VCaP (cell line): Measurements from ENCODE around the gene KPTN.

Experiments used
- H3K27ac ChIP-seq: fragments of 450-650 bp; 2 replicates; pipeline ENCODE4 v1.5.1; 2017
- TF ChIP-seq, protein P1 (sequence below): fragments of 450-650 bp; conservative IDR thresholded peaks from 2 replicates; pipeline ENCODE4 v1.5.1; 2017; ENCODE audit warnings: mild to moderate bottlenecking, moderate library complexity

Gene KPTN

DNA sequence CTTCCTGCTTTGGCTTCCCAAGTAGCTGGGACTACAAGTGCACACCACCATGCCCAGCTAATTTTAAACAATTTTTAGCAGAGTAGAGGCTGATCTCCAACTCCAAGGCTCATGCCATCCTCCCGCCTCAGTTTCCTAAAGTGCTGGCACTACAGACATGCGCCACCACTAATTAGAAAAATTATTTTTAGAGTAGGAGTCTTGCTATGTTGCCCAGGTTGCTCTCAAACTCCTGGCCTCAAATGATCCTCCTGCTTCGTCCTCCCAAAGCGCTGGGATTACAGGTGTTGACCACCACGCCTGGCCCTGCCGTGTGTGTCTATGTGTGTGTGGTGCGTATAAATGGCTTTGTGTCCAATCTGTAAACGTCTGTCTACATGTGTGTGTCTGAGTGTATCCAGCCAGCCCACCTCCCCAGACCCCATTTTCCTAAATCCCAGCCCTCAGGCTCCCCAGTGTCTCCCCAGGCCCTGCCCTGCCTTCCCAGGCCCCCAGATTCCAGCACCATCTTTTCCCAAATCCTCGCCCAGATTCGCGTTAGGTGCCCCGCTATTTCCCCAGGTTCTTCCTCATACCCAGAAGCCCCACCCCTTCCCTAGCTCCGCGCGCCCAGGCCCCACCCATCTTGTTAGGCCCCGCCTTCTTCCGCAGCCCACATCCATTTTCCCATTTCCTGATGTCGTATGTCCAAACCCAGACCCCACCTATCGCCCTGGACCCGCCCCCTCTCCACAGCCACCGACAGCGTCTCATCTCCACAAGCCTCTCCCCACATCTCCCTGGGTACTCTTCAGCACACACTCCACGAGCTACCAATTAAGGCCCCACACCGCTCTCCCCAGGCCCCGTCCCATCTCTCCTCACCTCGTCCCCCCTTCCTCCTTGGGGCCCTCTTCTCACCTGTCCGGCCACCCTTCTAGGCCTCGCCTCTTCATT, 37.2 kb downstream of the KPTN start:
- H3K27ac ChIP-seq, result peak overlapping the region; percentile 49
- TF ChIP-seq, protein P1, sequence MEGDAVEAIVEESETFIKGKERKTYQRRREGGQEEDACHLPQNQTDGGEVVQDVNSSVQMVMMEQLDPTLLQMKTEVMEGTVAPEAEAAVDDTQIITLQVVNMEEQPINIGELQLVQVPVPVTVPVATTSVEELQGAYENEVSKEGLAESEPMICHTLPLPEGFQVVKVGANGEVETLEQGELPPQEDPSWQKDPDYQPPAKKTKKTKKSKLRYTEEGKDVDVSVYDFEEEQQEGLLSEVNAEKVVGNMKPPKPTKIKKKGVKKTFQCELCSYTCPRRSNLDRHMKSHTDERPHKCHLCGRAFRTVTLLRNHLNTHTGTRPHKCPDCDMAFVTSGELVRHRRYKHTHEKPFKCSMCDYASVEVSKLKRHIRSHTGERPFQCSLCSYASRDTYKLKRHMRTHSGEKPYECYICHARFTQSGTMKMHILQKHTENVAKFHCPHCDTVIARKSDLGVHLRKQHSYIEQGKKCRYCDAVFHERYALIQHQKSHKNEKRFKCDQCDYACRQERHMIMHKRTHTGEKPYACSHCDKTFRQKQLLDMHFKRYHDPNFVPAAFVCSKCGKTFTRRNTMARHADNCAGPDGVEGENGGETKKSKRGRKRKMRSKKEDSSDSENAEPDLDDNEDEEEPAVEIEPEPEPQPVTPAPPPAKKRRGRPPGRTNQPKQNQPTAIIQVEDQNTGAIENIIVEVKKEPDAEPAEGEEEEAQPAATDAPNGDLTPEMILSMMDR, result no peak

GRCh38 chr19:47445937-47446402, 38.0 kb downstream of the KPTN start:
- TF ChIP-seq, protein P1, result no peak
- peak overlapping the region; percentile 49; the same call in 1 of the 2 replicates for H3K27ac ChIP-seq

GRCh38 chr19:47445527-47445926, 38.5 kb downstream of the KPTN start:
- TF ChIP-seq, protein P1, result no peak
- H3K27ac ChIP-seq, result peak overlapping the region; percentile 49; the same call in 1 of the 2 replicates

DNA sequence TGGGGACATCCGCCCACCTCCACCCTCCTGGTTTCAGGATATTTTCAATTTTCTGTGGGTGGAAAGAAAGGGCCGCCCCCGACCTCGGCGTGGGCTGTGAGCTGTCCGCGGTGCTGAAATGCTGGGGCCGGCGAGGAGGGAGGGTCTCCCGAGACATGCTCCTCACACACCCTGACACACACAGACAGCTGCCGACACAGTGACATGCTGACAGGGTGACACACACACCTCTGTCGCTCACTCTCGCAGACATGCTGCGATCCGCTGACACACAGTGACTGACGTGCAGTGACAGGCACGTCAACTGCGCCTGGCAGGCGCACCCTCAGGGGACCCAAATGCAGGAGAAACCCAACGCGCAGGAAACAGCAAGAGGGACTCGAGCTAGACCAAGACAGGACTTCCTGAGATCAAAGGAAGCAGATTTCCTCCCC, 39.6 kb downstream of the KPTN start:
- no peak overlapping the region for H3K27ac ChIP-seq
- TF ChIP-seq, protein P1, result no peak

DNA sequence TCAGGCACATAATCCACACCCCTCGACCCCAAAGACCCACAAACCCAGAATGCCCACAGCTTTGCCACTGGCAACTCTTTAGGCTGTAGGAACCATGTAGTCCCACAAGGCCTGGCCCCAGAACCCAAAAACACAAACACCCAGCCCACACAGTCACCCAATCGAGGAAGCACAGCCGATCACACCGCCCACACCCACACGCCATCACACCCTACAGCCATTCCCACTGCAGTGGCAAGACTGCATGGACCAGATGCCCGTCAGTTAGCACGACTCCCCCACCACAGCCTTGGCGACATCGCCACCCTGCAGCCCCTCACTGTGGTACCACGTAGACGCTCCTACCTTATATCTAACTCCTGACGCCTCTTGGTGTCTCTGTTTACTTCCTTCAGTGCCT, 40.7 kb downstream of the KPTN start:
- TF ChIP-seq, protein P1, result no peak
- H3K27ac ChIP-seq, result no peak overlapping the region

DNA sequence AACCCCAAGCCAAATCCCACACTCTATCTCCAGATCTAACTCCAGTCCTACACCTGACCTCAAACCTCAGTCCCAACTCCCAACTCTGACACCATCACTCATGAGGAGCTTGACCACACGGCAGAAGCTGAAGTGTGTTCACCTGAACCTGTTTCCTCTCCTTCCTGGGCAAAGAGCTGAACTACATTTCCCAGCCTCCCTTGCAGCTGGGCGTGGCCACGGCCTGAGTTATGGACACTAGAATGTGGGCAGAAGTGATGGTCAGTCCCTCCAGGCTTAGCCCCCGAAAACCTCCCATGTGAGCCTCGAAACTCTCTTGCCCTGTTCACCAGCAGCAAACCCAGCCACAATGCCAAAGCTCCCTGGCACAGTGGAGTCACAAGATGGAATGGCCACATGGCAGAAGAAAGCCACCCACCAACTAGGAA, 45.2 kb downstream of the KPTN start:
- H3K27ac ChIP-seq, result no peak overlapping the region
- TF ChIP-seq, protein P1, result no peak

- TF ChIP-seq, protein P1, result no peak
- no peak overlapping the region for H3K27ac ChIP-seq
These were observed 46.5 kb downstream of the KPTN start for GRCh38 chr19:47437500-47437899.
